PC-9 (cell line): ENCODE data around the gene NOPCHAP1.

Experiments
- CTCF ChIP-seq: fragments of 200-600 bp; sonication (generic); conservative IDR thresholded peaks from 2 replicates; pipeline ENCODE4 v1.6.1; 2017; ENCODE audit warnings: mixed run types, antibody characterized with exemption, mild to moderate bottlenecking, moderate library complexity
- EZH2 ChIP-seq: fragments of 200-600 bp; sonication (generic); IDR thresholded peaks from 2 replicates; pipeline ENCODE4 v1.8.0; 2017; ENCODE audit warnings: antibody characterized with exemption, low read depth

GRCh38 chr12:104960464-104960863 is 25.7 kb upstream of the NOPCHAP1 start:
- TF ChIP-seq CTCF (no peak), EZH2 (no peak)
